ENCODE data around the gene ABHD8.
"Not testable (repeated sequence)": the region's sequence is repeated elsewhere in the genome, so short reads cannot be mapped to it uniquely, and the experiment has no call there.

Gene ABHD8

DNA sequence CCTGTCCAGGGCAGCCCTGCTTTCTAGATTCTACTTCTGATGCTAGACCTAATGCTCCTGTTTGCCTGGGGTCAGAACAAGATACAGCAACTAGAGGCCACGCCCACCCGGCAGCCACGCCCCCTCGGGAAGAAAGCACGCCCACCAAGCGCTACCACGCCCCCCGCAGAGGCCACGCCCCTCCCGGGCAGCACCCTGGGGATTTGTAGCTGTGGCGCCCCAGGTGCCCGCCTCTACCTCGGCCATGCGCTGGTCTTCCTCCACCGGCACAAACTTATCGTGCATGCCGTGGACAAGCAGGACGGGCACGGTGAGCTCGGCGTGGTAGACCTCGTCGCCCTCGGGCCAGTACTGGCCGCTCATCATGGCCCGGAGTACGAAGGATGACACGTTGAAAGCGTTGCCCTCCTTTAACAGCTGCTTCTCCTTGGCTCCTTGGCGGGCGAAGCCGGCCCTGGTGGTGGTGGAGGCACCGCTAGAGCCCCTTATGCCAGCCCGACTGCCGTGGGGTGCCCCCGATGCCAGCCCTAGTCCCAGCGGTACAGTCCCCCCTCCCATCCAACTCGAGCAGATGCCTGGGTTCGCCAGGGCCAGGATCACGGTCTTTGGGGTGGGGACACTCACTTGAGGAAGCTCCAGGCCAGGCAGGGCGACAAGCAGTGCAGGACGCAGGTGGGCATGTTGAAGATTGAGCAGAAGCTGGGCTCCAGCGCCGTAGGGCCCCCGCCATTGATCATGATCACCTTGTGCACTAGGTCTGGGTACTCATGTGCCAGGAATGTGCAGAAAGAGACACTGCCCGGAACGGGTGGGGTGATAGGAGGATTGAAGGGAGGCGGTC is 9.0 kb downstream of the ABHD8 start:
- DNase-seq, result no peak

DNA sequence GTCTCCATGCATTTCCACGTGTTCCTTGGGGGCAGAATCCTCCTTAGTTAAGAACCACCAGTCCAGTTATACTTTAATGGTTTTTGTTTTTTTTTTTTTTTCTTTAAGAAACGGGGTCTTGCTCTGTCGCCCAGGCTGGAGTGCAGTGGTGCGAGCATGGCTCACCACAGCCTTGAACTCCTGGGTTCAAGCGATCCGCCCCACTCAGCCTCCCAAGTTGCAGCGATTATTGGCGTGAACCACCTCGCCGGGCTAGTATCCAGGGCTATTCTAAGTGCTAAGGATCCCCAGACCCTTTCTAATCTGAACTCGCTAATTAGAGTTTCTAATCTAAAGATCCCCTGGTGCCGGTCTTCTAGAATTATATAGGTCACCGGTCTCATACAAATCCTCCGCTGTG is 9.6 kb downstream of the ABHD8 start:
- no peak for DNase-seq

DNA sequence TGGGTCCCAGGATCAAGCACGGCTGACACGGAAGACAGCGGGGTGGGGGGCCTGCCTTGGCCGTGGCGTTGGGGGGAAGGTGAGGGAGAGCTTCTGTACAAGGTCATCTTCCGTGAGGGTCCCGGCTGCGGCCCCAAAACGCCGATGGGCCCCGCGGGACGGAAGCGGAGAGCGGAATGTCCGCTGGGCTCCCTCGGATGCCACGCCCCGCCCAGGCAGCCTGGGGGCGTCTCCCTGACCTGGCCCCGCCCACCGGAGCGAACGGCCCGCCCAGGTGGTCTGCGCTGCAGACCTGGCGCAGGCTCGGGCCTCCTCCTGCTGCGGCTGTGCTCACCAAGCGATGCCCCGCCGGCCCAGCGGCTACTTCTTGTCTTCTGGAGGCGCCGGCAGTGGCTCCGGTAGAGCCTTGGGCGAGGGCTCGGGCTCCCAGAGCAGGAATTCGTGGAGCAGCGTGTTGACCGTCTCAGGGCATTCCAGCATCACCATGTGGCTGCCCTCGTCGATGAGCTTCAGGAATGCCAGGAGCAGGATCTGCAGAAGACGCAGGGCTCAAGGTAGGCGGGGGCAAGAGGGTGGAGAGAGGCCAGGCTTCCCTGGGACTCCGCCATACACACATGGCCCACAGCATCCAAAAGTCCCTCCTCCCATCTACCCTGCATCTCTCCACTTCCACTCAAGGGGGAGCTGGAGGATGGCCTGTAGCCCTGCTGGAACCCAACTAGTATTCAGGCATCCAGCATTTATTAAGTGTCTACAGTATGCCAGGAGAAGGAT is 10.7 kb downstream of the ABHD8 start:
- no peak for DNase-seq

DNA sequence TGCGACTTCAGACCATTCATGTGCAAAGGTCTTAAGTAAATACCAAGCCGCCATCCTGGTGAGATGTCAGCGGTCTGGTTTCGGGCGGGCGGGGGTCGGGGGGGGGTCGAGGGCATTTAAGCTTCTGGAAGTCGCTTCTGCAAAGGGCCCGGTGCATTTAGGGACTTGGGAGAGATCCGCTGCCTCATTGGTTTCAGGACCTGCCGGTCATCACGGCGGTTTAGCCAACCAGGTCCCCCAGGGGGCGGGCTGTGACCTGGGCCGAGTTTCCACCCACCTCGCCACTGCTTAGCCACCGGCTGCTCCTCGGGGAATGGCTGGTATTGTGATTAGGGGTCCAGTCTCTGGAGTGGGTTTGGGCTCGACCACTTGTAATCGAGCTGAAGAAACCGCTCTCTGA is 13.7 kb downstream of the ABHD8 start:
- no peak for DNase-seq

DNA sequence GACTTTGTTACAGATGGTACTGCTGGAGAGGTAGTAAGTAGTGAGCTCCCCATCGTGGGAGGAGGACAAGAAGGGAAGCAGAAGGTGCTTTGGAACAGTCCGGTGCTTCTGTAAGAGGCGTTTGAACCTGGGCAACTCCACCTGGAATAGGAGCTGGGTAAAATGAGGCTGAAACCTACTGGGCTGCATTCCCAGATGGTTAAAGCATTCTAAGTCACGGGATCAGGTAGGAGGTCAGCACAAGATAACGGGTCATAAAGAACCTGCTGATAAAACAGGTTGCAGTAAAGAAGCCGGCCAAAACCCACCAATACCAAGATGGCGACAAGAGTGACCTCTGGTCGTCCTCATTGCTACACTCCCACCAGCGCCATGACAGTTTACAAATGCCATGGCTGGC is 16.5 kb downstream of the ABHD8 start:
- DNase-seq, result no peak

DNA sequence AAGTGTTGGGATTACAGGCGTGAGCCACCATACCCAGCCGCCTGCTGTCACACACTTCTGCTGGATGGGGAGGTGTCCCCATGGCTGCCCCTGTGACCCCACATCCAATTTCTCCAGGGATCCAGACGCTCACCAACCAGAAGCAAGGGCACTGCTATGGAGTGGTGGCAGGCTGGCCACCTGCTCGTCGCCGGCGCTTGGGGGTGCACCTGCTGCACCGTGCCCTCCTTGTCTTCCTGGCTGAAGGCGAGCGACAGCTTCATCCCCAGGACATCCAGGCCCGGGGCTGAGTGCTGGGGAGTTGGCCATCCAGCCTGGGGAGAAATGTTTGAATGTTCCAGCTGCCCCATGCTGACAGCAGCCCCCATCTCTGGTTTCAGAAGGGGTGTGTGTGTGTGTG is 17.0 kb downstream of the ABHD8 start:
- no peak for DNase-seq

DNA sequence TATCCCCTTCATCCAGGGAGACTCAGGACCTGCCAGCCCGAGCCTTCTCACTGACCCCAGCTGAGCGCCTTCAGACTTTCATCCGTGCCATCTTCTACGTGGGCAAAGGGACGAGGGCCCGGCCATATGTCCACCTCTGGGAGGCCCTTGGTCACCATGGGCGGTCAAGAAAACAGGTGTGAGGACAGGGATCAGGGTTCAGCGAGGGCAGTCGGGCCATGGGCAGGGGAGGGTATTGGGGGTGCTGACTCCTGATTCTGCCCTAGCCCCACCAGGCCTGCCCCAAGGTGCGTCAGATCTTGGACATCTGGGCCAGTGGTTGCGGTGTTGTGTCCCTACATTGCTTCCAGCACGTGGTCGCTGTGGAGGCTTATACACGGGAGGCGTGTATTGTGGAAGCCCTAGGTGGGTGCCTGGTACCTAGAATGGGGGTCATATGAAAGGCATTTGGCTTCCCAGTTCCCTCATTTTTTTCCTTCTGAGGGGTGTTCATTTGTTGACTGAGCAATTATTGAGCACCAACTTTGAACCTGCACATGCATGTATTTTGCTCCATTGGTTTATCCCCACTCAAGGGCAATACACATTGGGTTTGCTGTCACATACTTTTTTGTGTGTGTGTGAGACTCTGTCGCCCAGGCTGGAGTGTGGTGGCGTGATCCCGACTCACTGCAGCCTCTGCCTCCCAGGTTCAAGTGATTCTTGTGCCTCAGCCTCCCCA is 17.6 kb downstream of the ABHD8 start:
- no peak for DNase-seq

DNA sequence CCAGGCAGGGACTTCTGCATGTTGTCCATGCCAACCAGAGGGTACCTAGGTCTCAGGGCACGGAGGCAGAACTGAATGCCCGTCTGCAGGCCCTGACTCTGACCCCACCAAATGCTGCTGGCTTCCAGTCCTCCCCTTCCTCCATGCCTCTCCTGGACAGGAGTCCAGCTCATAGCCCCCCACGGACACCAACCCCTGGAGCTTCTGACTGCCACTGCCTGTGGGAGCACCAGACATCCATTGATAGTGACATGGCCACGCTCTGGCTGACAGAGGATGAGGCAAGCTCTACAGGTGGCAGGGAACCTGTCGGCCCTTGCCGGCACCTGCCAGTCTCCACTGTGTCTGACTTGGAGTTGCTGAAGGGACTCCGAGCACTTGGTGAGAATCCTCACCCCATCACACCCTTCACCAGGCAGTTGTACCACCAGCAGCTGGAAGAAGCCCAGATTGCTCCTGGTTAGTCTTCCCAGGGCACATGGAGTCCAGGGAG is 19.7 kb downstream of the ABHD8 start:
- no peak for DNase-seq

DNA sequence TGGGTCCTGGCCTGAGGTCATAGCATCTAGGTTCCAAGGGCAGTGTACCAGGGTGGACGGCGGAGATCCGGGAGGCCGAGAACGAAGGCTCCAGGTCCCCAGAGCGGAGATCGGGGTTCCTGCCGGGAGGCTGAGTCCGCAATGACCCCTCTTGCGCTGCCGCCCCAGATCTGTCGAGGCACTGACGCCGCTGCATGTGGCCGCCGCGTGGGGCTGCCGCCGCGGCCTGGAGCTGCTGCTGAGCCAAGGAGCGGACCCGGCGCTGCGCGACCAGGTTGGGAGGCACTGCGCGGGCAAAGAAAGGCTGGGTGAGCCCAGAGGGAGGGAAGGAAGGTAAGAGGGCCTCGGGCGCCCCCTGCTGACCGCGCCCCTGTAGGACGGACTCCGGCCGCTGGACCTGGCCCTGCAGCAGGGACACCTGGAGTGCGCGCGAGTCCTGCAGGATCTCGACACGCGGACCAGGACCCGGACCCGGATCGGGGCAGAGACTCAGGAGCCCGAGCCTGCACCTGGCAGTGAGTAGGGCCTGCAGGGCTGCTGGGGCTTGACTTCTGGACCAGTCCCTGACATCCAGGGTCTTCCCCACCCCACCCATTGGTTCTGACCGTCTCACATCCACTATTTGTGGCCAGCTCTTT is 20.6 kb downstream of the ABHD8 start:
- peak; percentile 68 for DNase-seq

DNA sequence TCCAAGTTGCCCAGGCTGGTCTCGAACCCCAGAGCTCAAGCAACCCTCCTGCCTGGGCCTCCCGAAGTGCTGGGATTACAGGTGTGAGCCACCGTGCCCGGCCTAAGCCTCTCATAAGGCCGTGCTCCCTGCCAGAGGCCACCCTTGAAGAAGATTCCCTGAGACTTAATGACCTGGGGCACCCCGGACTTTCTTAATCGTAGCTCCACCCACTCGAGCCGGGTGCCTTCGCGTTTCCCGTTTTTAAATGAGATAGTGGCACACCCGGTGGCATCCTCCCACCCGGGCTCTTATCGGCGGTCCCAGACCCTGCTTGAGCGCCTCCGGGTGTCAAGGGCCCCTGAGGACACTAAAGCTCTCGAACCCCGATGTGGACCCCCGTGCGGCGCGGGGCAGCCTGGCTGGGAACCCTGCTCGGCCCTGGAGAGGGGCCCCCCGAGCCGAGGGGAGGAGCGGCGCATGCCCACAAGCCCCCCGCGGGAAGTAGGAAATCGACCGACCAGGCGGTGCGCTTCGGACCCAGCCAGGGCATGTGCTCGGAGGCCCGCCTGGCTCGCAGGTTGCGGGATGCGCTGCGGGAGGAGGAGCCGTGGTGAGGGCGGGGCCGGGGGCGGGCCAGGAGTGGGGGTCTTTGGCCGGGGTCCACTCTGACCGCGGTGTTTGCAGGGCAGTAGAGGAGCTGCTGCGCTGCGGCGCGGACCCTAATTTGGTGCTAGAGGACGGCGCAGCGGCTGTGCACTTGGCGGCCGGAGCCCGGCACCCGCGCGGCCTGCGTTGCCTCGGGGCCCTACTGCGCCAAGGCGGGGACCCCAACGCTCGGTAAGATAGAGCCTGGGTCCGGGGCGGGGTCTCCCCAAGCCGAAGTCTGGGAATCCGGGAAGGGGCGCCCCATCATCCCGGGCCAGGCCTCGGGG is 21.6 kb downstream of the ABHD8 start, which contains the start of gene ANKLE1:
Gene ANKLE1 (plus strand): TSS at position 511 of the 914 bp plus-strand sequence. CDS start 20 bp downstream, at position 531.
- DNase-seq, result no peak

DNA sequence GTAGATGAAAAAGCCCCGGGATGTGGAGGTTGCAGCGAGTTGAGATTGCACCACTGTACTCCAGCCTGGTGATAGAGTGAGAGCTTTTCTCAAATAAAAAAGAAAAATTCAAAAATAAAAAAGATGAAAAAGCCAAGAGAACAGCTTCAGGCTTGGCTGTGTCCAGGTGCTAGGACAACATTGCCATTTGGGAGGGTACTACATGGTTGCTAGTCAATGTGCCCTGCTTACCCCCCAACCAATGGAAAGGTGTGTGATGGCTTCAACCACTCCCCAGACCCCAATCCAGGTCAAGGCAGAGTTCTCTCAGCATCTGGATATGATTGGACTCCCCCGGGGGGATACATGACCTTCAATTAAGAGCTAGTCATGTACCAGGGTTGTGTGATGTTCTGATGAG is 23.8 kb downstream of the ABHD8 start:
- DNase-seq, result no peak

DNA sequence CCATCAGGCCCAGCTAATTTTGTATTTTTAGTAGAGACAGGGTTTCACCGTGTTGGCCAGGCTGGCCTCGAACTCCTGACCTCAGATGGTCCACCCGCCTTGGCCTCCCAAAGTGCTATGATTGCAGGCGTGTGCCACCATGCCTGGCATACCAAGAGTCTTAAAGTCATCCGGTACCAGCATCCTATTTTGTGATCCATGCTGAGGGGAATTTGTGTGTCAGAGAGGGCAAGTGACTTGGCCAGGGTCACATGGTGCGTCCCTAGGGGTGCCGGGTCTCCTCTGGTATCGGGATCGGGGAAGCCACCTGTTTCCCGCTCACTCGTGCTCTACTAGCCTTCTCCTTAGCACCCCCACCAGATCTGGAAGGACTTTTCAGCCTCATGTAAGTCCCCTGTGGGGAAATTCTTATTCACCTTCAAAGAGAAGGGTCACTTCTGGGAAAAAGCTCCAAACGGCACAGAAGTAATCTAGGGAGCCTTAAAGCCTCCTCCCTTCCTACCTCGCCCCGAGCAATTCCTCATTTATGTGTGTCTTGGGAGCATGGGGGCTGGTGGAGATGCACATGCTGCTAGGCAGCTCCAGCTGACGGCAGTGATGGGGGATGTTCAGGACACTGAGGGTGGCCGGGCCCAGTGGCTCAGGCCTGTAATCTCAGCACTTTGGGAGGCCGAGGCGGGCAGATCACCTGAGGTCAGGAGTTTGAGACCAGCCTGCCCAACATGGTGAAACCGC is 27.6 kb downstream of the ABHD8 start:
- no peak for DNase-seq

DNA sequence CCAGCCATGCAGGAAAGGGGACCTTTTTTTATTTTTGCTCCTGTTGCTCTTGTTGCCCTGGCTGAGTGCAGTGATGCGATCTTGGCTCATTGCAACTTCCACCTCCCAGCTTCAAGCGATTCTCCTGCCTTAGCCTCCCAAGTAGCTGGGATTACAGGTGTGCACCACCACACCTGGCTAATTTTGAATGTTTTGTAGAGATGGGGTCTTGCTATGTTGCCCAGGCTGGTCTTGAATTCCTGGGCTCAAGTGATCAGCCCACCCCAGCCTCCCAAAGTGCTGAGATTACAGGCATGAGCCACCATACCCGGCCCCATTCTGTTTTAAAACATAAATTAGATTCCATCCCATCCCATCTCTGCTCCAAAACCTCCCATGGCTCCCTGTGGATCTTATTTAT is 28.3 kb downstream of the ABHD8 start:
- DNase-seq, result not testable (repeated sequence)

DNA sequence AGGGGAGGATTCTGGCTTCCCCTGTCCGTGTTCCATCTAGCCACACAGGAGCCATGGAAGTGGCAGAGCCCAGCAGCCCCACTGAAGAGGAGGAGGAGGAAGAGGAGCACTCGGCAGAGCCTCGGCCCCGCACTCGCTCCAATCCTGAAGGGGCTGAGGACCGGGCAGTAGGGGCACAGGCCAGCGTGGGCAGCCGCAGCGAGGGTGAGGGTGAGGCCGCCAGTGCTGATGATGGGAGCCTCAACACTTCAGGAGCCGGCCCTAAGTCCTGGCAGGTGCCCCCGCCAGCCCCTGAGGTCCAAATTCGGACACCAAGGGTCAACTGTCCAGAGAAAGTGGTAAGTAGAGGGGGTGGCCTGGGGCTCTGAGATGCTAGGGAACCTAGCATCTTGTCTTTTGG is 34.5 kb downstream of the ABHD8 start:
- no peak for DNase-seq

DNA sequence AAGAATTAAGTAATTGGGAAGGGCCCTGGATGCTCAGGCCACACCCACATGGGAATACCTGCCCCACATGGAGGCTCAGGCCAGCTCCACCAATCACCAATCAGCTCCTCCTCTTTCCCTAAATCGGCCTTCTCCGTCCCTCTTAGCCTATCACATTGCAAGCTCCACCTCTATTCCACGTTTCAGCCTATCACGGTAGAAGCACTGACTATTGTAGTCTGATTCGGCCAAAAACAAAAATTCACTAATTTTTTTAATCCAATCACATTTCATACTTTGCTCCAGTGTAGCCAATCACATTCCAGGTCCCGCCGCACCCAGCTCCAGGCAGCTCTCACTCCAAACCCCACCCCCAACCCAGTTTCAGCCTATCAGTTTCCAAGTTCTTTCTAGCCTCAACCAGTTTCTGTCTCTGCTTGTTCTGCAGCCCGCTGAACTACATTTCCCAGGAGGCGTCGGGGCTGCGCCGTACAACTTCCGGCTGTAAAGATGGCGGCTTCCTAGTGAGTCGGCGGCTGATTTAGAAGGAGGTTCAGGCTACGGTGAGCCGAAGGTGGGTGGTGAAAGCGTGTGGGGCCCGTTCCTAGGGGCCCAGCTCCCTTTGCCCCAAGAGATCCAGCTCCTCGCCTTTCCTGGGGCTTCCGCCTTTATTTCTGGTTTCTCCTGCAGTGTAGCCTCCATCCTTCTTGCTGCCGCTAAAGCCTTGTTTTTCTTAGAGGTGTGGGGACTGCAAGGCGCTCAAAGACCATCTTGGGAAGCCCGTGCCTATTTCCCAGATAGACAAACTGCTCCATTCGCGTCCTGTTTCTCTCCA is 36.0 kb downstream of the ABHD8 start, which contains the start of gene BABAM1:
Gene BABAM1 (plus strand): TSS at position 469 of the 814 bp plus-strand sequence. CDS start 1,364 bp downstream, outside the sequence.
- DNase-seq, result peak; percentile 100

DNA sequence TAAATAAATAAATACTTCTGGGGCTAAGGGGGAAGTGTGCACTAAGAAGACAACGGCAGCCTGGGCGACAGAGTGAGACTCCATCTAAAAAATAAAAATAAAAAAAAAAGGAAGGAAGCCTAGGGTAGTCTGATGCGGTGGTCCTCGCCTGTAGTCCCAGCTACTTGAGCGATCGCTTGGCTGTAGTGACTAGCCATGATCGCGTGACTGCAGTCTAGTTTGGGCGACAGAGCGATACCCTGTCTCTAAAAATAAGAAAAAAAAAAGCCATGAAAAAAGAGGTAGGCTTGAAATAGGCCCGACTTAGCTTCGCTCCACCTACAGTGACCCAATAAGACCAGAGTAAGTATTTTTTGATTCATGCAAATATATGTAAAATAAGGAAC is 36.6 kb downstream of the ABHD8 start:
- DNase-seq, result no peak

DNA sequence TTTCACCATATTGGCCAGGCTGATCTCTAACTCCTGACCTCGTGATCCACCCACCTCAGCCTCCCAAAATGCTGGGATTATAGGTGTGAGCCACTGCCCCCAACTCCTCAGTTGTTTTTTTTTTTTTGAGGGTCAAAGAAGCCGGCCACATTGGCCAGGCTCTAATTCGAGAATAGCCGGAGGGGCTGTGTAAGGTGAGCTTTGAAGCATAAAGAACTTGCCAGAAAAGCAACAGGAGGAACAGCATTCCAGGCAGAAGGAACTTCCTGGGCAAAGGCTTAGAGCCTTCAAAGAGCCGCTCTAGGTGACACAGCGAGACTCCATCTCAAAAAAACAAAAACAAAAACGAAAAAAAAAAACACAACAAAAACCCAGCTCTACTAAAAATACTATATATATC is 37.2 kb downstream of the ABHD8 start:
- DNase-seq, result no peak

DNA sequence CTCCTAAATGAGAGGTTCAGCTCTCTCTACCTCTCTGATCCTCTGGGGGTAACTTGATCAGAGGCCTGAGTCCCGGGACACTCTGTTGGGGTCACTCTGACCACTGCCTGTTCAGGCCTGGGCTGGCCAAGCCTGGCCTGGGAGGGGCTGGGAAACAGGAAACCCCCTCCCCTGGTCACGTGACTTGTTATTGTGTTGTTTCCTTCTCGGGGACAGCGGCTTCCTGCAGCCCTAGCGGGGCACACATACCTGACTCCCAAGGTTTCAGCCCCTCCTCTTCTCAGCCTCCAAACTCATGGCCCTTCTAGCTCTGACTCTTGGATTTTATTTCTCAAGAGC is 38.6 kb downstream of the ABHD8 start, which contains the start of gene USHBP1:
Gene USHBP1 (minus strand): TSS at position 105 of the 339 bp plus-strand sequence. CDS start 446 bp downstream, outside the sequence.
- DNase-seq, result no peak

DNA sequence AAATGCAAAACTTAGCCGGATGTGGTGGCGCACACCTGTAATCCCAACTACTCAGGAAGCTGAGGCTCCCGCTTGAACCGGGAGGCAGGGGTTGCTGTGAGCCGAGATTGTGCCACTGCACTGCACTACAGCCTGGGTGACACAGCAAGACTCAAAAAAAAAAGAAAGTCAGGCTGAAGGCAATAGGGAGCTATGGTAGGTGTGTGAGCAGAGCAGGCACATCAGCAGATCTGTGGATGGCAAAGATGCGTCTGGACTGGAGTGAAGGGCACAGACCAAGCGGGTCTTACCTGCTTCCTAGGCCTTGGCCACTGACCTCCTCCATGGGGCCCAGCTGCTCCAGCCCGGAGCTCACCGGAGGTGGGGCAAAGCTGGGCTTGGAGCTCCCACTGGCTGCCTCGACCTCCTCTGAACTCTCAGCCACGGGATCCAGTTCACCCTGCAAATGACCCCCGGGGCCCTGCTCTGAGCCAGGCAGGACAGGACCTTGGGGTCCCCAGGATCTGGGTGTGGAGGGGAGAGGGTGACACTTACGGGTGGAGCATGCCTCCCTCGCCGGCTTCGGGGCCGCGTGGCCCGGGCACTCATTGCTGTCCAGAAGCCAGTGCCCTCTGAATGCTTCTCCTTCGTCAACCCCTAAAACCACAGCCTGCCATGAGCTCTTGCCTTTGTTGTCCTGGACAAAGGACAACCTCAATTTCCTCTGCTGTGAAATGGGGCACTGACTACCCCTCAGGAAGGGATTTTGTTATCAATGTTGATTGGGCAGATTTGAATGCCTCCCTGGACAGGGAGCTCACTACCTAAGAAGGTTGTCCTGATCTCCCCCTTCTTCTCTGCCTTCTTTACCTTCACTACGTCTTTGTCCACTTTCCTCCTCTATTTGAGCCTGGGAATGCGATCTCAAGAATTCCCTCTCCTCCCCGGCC is 39.2 kb downstream of the ABHD8 start:
- no peak for DNase-seq
